Pulmonary artery endothelial cell (primary cell): ENCODE data around the gene BAIAP2L1. TPM values are rescaled to one million over a fixed set of nuclear protein-coding genes. Genes with fewer than 3 reads are reported as not detected.
"Not testable (repeated sequence)": the region's sequence is repeated elsewhere in the genome, so short reads cannot be mapped to it uniquely, and the experiment has no call there.

Experiments
- DNase-seq: peaks from one replicate; pipeline ENCODE4 v3.0.0-alpha.2; 2011; ENCODE audit warnings: low read depth, low spot score
- total RNA-seq: library from RNA; depleted of rRNA; stranded (reverse); fragments of >200 nt; gene quantifications from 2 replicates; pipeline ENCODE4 v1.2.3, GENCODE V29; 2014

Gene BAIAP2L1
- total RNA-seq, 1 donor from 2014 or later, result under 0.01 TPM

DNA sequence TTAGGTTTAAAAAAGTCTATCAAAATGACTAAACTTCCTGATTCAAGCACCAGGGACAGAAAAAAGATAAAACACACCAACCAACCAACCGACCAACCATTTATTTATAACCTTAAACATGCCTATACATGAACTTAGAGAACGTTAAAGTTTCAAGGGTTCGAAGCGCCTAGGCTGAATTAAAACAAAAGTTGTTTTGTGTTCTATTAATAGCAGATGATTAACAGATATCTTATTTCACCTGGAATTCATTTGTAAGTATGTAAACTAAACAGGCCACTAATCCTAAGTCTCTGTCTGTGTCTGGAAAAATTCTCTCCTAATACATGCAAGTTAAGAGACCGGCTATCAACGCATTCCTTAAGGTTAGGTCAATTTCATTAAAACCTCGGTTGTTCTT is 1.4 kb downstream of the BAIAP2L1 start:
- no peak for DNase-seq

DNA sequence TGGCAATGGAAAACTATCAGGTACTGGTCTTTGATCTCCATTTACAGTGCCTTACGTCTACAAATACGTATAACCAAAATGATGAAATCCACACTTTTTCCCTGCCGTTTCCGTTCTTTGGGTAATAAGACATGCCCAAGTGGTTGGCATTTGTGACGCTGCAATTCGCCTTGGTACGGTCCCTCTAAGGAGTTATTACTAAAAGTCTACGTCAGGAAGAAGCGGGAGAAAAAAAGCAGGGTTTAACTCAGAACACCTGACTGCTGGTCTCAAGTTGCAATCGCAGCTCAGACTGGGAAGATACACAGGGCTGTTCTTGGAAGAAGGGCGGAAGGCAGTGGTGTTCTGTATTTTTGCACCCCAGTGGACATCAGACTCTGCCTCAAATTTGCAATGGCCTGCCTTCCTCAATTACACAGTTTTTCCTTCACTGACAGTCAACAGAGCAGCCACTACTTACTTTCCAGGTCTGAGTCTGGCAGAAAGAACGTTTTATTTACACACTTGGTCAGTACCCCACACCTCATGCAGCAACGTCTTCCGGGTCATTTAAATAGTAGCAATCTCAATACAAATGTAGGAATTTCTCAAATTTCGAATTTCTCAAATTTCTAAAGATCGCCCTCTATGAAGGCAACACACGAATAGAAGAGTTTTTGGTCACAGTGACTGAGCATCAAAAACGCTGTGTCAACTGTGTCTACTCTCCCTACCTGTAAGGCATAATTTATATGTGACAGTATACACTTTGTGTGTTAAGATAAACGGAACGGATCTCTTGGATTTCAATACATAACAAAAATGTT is 2.1 kb downstream of the BAIAP2L1 start:
- no peak for DNase-seq

DNA sequence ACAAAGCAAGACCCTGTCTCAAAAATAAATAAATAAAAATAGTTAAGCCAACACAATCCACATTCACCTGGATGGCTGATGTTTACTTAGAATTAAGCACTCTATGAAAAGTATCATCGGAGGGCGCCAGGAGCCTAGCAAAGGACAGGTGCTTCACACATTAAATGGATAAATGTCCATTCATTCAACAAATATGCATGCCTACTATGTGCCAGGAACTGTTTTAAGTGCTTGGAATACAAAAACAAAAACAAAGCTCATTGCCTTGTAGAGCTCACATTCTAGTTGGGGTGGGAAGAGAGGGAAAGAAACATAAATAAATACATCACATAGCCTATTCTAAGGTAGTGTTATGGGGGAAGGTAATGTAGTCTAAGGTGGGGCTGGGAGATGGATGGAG is 4.1 kb downstream of the BAIAP2L1 start:
- no peak for DNase-seq

DNA sequence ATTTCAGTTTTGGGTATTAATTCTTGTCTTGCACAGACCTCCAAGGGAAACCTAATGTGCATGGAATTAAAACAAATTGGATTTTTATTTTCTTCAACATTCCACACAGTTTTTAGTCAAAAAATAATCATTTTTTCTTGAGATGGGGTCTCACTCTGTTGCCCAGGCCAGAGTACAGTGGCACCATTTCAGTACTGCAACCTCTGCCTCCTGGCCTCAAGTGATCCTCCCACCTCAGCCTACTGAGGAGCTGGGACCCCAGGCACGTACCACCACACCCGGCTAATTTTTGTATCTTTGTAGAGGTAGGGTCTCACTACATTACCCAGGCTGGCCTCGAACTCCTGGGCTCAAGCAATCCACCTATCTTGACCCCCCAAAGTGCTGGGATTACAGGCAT is 4.9 kb downstream of the BAIAP2L1 start:
- DNase-seq, result no peak

DNA sequence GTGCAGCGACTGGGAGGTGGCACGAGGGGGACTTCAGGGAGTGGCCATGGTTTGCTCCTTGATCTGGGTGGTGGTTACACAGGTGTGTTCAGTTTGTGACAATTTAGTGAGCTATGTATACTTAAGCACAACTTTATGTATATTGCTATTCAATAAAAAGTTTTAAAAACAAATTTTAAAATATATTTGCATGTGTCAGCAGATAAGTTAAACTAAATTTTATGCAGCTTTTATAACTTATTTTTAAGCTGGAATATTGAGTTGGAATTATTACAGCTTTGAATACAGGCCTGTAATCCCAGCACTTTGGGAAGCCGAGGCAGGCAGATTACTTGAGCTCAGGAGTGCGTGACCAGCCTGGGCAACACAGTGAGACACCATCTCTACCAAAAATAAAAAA is 5.4 kb downstream of the BAIAP2L1 start:
- no peak for DNase-seq

DNA sequence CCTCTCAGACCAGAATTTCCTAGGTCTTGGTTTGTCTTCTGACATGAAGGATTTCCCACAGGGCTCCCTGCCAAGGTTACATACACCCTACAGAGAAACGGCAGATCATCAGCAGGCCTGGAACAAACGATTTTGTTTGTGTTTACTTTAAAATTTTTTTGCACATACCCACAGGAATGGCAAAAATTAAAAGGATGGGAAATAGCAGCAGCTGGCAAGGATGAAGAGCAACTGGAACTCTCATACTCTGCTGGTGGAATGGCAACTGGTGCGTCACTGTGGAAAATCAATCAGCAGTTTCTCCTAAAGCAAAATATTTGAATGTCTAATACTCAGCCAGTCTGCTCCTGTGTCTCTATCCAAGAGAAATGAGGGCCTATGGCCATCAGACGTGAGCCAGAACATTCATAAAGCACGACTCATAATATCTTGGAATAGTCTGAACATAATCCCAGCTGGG is 6.5 kb downstream of the BAIAP2L1 start:
- DNase-seq, result no peak

DNA sequence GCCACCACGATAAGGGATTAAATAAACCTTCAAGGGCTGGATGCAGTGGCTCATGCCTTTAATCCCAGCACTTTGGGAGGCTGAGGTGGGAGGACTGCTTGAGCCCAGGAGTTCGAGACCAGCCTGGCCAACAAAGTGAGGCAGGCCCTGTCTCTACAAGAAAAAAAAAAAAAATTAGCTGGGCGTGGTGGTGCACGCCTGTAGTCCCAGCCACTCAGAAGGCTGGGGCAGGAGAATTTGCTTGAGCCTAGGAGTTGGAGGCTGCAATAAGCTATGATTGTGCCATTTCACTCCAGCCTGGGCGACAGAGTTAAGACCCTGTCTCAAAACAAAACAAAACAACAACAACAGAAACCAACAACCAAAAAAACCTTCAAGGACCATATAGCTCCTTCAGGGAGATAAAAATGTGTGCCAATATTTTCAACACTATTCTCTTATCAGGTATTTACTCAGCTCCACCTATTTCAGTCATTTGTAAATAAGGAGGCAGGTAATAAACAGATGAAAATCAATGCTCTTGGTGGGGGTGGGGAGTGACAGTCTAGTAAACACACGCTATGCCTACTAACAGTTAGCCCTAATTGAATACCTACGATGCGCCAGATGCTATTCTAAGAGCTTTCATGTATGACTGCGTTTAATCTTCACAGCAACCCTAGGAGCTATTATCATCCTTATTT is 13.2 kb downstream of the BAIAP2L1 start:
- DNase-seq, result no peak

DNA sequence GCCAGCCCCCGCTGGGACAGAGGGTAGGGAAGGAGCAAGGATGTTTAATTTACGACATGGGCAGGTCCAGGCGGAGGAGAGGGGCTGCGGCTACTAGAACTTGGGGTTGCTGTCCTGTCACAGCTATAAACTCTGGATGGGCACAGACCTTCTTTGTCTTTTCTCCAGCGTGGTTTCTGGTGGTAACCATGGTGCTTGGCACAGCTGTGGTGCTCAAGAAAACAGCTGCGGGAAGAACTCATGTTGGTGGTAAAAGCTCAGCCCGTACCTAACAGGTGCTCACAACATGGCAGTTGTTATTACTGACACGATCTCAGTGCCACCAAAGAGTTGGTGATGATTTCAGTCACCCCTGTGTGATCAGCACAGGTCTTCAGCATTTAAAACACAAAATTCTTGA is 13.8 kb downstream of the BAIAP2L1 start:
- no peak for DNase-seq

DNA sequence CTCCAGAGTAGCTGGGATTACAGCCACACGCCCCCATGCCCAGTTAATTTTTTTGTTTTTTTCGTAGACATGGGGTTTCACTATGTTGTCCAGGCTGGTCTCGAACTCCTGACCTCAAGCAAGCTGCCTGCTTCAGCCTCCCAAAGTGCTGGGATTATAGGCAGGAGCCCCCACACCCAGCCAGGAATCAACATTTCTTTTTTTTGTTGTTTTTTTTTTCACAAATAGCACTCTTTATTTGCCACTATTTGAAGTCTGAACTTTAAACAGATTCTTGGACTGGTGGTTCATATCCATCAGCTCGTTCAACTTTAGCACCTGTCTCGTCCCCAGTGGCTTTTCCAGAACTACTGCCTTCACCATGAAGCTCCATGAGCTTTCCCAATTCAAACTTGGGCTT is 15.4 kb downstream of the BAIAP2L1 start:
- not testable (repeated sequence) for DNase-seq

DNA sequence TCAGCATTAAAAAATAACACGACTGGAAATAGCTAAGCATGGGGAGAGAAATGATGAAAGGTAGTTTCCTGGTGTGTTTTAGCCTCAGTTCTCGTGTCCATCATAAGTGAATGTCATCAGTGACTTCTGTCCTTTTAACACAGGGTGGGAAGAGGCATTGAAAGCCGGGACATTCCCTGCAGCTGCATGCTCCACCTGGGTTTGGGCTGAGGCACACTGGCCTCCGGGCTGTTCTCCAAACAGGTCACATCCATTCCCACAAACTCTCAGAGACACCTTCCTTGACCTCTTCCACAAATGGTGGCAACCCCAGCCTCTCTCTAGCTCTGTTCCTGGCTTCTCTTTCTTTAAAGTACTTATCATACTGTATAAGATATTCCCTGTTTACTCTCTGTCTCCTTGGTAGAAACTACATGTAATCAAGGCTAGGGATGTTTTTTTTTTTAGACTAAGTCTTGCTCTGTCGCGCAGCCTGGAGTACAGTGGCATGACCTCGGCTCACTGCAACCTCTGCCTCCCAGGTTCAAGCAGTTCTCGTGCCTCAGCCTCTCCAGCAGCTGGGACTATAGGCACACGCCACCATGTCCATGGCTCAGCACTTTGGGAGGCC is 22.6 kb downstream of the BAIAP2L1 start:
- no peak for DNase-seq

DNA sequence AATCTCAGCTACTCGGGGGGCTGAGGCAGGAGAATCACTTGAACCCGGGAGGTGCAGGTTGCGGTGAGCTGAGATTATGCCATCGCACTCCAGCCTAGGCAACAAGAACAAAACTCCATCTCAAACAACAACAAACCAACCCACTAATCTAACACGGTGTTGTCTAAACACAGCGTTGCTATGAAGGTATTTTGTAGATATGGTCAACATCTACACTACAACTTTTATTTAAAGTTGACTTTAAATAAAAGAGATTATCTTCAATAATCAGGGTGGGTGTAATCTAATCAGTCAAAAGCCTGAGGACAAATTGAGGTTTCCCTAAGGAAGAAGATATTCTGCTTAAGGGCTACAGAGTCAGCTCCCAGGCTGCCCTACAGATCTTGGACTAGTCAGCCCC is 24.2 kb downstream of the BAIAP2L1 start:
- DNase-seq, result no peak

DNA sequence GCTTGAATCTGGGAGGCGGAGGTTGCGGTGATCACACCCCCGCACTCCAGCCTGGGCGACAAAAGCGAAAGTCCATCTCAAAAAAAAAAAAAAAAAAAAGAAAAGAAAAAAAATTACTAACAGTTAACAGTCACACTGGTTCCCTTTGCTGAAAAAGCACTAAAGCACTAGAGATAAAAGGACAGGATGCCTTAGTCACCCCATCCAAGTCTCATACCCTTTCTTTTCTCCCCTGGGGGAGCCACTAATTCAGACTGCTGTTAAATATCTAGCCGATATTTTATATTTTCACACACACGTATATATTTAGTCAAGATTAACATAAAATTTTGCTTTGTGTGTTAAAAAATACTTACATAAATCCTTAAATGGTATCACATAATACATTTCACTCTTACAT is 25.2 kb downstream of the BAIAP2L1 start:
- no peak for DNase-seq

DNA sequence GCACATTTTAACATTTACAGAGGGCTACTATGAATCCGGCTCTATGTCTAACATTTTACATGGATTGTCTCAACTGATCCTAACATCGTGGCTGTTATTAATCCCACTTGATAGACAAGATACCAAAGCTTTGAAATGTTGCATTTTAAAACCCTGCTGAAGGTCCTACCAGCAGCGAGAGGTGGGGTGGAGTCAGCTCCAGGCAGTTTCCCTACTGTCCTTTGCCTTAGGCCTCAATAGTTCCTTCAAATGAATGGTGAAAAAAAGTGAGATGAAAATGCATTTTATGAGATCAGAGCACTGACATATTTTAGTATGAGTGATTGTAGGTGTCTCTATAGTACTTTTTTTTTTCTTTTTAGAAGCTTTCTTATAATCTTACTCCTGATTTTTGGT is 26.6 kb downstream of the BAIAP2L1 start:
- no peak for DNase-seq

DNA sequence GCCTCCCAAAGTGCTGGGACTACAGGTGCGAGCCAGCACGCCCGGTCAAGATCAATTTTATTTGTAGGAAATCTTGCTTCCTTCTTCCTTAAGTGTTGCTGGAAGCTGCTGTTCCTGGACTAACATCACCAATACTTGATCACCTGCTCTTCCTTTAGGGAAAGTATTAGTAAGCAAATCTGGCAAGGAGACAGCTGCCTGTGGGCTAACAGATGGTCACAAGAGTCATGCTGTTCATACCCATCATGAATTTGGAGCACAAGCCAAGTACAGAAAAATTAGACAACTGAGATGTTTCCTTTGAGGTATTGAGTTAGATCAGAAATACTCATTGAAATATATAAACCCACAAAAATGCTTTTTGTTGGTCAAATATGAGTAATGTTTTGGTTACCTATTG is 27.9 kb downstream of the BAIAP2L1 start:
- DNase-seq, result no peak

DNA sequence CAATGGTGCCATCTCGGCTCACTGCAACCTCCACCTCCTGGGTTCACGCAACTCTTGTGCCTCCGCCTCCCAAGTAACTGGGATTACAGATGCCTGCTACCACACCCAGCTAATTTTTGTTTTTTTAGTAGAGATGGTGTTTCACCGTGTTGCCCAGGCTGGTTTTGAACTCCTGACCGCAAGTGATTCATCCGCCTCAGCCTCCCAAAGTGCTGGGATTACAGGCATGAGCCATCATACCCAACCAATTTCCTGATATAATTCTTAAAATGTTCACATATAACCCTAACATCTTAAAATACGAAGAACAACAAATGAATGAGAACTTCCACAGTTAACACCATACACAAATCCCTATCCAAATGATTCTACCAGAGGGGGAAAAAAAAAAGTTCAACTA is 31.2 kb downstream of the BAIAP2L1 start:
- no peak for DNase-seq

DNA sequence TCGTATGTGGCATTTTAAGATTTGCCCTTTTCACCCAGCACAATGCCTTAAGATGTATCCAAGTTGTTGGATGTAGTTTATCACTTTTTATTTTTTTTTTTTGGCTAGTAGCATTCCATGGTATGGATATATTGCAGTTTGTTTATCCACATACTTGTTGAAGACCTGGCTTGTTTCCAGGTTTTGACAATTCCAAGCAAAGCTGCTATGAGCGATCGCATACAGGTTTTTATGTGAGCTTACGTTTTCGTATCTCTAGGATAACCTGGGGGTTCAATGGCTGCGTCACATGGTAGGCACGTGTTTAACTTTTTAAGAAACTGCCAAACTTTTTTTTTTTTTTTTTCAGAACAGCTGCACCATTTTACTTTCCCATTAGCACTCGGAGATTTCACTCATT is 32.2 kb downstream of the BAIAP2L1 start:
- DNase-seq, result no peak

DNA sequence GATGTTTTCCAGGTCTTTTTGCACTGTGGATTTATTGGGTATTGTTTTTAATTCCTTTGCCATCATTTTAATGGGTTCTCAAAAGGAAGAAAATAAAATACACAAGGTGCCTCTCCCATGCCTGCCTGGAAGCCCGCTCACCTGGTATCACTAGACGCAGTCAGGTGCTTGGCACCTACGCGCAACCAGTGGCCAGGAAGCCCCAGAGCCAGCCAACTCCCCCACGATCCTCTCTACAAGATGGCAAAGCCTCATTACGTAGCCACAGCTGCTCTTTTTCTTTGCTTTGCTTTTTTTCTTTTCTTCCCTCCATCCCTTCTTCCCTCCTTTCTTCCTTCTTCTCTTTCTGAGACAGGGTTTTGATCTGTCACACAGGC is 34.3 kb downstream of the BAIAP2L1 start:
- DNase-seq, result no peak

DNA sequence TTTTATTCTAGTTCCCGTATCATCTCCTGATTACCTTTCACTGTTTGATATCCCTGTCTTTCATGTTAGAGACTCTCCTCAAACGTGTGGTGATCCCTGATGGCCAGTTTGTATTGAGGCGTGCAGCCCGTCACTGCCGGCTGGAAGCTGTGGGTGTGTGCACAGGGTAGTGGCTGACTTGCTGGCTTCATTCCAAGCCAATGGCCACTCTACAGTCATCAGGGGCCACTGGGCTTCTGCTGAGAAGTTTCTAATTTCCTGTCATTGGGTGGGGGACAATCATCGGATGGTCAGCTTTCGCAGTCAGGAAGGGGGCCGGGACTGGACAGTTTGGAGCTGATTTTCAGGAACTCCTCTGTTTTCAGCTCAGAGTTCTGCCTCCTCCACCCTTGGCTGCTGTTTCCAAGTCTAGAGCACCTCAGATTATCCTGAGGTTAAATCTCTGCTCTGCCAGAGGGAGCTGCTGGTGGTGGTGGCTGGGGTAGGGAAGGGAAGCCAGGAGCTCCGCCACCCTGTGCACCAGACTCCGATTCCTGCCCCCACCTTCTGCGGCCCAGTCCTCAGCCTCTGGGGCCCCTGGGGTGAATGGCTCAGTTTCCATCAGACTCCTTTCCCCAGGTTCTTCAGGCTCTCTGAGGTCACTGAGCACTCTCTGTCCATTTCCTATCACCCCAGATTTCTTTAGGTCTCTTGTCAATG is 34.9 kb downstream of the BAIAP2L1 start:
- DNase-seq, result no peak

DNA sequence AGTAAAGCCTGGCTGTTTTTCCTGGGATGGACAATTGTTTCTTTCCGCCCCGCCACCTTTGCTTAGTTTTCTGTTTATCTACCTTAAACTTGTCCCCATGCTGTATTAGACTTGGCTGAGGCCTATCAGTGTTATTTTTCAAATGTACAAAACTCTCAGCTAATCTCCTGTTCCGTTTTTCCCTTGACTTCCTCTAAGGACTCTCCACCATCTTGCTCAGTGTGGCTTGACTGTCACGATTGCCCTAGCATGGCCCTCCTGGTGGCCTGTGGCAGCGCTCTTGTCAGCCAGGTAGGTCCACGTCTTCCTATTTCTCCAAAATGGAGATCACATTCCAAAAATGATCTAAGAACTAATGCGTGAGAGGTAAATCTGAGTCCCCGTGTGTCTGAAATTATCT is 36.7 kb downstream of the BAIAP2L1 start:
- no peak for DNase-seq

DNA sequence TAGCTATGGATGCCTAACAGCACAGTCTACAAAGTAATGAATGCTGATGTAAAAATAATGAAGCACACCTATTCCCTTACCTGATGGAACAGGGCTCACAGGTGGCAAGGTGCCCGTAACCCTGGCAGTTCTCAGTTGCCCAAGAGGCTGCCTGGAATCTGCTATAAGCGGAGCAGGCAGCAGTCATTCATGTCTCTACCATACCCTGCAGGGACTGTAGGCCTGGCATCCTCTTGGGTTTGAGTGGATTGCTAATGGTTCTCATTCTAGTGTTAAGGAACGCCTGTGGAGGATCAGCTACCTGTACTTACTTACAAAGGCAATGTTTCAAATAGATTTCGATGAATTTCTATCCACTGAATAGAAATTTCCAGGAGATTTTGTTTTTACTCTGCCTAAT is 38.4 kb downstream of the BAIAP2L1 start:
- DNase-seq, result no peak

DNA sequence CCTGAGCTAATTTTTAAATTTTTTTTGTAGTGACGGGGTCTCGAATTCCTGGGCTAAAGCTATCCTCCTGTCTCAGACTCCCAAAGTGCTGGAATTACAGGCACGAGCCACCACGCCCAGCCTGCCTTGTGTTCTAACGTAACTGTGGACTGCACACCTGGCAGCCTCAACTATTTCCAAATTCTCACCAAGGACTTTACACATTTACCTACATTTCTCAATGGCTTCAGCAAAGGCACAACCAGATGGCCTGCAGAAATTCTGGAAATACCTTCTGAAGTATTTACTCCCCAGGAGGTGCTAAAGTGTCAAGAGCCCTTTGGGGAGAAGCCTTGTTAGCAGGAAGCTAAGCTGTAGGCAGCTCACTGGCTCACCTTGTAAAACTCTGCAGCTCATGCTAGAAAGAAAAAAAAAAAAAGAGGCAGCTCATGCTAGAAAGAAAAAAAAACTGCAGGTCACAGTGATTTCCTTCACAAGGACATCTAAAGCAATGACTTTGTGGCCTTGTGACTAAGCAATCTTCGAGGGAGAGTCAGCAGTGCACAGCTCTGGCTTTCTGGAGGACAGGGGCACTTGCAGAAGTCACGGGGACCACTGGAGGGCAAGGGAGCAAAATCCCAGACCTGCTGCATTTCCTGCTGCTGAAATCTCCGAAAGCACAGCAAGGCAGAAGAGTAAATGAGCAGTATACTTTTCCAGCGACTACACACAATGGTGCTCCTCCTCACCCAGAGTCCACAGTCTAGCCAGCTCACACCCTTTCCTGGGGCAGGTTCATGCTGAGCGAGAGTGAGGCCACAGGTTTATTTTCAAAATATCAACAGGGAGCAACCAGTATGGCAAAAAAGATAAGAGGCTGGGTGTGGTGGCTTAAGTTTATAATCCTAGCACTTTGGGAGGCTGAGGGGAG is 40.4 kb downstream of the BAIAP2L1 start:
- no peak for DNase-seq
